Dendritic cell treated with granulocyte-macrophage colony-stimulating factor and Interleukin-4, amounts not matched to agents 40 ng/mL and 50 ng/mL, for 4 days (primary cell): ENCODE data around the gene CDC20B.
"Not testable (repeated sequence)": the region's sequence is repeated elsewhere in the genome, so short reads cannot be mapped to it uniquely, and the experiment has no call there.

Source experiments
- H3K27ac Mint-ChIP-seq: one replicate; pipeline ENCODE4 v1.8.0; 2022; ENCODE audit warnings: mild to moderate bottlenecking, mixed read lengths
- H3K27me3 Mint-ChIP-seq: one replicate; pipeline ENCODE4 v1.8.0; 2022; ENCODE audit warnings: mild to moderate bottlenecking, mixed read lengths
- H3K36me3 Mint-ChIP-seq: one replicate; pipeline ENCODE4 v1.8.0; 2022; ENCODE audit warnings: low read depth, mixed read lengths
- H3K4me1 Mint-ChIP-seq: one replicate; pipeline ENCODE4 v1.8.0; 2022; ENCODE audit warnings: low read depth, mixed read lengths
- H3K4me3 Mint-ChIP-seq: one replicate; pipeline ENCODE4 v1.8.0; 2022; ENCODE audit warnings: mild to moderate bottlenecking, moderate library complexity, mixed read lengths
- H3K9me3 Mint-ChIP-seq: one replicate; pipeline ENCODE4 v1.8.0; 2022; ENCODE audit warnings: mixed read lengths
- intact Hi-C: fragments of 100-400 bp; cut with micrococcal nuclease; formaldehyde crosslinking; loops from one replicate; pipeline ENCODE4 v1.15.0; 2022

Gene CDC20B

DNA sequence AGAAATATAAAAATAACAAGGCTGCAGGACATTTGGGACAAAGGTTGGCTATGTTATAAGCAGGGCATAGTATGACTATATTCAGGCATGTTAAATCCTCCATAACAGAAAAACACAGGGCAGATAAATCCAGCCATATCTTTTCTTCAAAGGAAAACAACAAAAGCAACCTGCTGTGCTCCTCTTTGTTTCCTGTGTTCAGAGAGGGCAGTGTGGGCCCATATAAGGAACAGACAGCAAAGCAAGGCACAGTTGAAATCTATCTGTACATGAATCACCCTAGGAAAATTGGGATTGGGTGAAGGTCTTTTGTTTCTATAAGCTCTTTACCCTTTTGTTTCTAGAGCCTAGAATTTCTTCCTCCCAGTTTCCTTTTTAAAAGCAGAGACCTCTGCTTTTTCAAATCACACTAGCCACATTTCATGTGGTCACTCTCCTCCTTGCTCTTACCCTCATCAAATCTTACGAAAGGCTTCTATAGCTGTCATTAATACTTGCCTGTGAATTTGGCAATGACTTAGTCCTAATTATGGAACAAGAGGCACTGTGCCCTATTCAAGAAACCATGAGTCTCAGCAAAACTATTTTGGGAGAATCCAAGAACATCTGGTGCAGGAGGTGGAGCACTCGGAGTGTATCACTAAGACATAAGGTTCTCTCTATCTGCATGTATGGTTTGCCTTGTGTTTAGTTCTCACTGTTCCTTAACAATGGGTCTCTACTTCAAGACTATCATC is 68.8 kb downstream of the CDC20B start:
- Mint-ChIP-seq H3K27ac (no peak overlapping the region), H3K36me3 (no peaks in the 10 kb centered on the region), H3K4me1 (no peaks in the 10 kb centered on the region), H3K9me3 (no peaks in the 10 kb centered on the region), H3K4me3 (no peak overlapping the region), H3K27me3 (peaks cover 9% of the 10 kb centered on the region)
- intact Hi-C loops, result no loop called here

DNA sequence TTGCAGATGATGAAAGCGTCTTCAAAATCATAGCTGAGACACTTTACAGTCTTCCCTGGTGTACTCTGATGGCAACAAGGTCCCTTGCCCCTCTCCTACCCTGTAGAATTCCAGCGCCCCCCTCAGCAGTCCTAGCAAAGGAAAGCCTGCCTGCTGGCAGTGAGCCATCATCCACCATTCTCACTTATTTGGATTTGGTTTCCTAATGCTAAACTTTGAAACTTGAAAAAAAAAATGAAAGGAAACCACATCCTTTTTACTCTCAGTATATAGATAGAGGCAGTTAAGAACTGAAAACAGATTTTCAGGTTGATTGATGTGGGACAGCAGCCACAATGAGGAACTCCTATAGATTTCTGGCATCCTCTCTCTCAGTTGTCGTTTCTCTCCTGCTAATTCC is 70.6 kb downstream of the CDC20B start, which contains the start of gene GZMA:
GZMA (plus strand) TSS at position 299 of the 400 bp plus-strand sequence; CDS start at position 336, 37 bp downstream.
- no peak within 1 kb of the TSS for H3K4me3 Mint-ChIP-seq
- H3K9me3 Mint-ChIP-seq, result no peaks in the 10 kb centered on the region
- intact Hi-C loops, result no loop called here
- no peaks in the 10 kb centered on the region for H3K36me3 Mint-ChIP-seq
- peaks cover 9% of the 10 kb centered on the region for H3K27me3 Mint-ChIP-seq
- H3K4me1 Mint-ChIP-seq, result no peaks in the 10 kb centered on the region
- no peak within 1 kb of the TSS for H3K27ac Mint-ChIP-seq

DNA sequence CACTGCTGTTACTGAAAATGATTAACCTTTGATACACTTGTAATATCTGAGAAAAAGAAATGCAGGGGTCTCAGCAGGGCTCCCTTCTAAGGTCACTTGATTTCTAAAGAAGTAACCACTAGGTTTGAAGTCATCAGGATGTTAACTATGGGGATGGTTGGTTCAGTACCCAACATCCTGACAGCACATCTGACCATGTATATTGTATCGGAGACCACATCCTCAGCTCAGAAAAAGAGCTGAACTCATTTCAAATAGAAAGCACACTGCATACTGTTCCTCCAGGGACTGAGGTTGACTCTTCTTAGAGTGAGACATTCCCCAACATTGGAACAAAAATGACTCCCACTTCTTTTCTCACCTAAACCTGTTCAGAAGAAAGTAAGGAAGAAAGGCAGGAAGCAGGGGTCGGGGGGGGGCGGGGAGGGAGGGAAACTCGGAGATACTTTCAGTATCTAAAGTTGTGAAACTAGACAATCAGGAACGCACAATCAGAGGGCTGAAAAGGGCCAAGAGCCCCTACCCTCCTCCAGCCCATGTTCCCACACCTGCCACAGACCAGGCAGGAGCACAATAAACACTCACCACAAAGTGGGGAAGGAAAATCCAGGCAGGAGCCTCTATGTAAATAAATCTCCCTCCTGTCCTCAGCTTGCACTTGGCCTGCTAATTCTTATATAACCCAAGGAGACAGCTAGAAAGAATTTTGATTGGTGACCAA is 71.3 kb downstream of the CDC20B start:
- no peaks in the 10 kb centered on the region for H3K36me3 Mint-ChIP-seq
- no peaks in the 10 kb centered on the region for H3K9me3 Mint-ChIP-seq
- H3K4me1 Mint-ChIP-seq, result no peaks in the 10 kb centered on the region
- no peak overlapping the region for H3K27ac Mint-ChIP-seq
- no peak overlapping the region for H3K4me3 Mint-ChIP-seq
- intact Hi-C loops, result no loop called here
- peaks cover 9% of the 10 kb centered on the region for H3K27me3 Mint-ChIP-seq

DNA sequence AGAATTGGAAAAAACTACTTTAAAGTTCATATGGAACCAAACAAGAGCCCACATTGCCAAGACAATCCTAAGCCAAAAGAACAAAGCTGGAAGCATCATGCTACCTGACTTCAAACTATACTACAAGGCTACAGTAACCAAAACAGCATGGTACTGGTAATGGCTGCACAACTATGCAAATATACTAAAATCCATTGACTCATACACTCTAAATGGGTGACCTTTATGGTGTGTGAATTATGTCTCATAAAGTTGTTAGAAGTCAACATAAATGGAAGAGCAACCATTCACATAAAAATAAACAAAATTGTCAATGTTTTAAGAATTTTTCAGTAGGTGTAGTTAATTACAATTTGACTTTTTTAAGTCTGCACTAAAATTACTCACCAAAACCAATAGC is 71.8 kb downstream of the CDC20B start:
- H3K4me3 Mint-ChIP-seq, intact Hi-C loops, H3K27ac Mint-ChIP-seq: not testable (repeated sequence)

DNA sequence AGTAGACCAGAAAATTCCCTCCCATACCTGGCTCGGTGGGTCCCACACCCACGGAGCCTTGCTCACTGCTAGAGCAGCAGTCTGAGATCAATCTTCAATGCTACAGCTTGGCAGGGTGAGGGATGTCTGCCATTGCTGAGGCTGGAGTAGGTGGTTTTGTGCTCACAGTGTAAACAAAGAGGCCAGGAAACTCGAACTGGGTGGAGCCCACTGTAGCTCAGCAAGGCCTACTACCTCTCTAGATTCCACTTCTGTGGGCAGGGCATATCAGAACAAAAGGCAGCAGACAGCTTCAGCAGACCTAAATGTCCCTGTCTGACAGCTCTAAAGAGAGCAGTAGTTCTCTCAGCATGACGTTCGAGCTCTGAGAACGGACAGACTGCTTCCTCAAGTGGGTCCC is 76.1 kb downstream of the CDC20B start:
- no peak overlapping the region for H3K4me3 Mint-ChIP-seq
- intact Hi-C loops, result no loop called here
- H3K27me3 Mint-ChIP-seq, result peaks cover 7% of the 10 kb centered on the region
- H3K9me3 Mint-ChIP-seq, result no peaks in the 10 kb centered on the region
- H3K4me1 Mint-ChIP-seq, result no peaks in the 10 kb centered on the region
- H3K36me3 Mint-ChIP-seq, result no peaks in the 10 kb centered on the region
- no peak overlapping the region for H3K27ac Mint-ChIP-seq

More for the DNA sequence above, 71.8 kb downstream of the CDC20B start:
- not testable (repeated sequence) for H3K4me1 Mint-ChIP-seq, H3K9me3 Mint-ChIP-seq, H3K27me3 Mint-ChIP-seq, H3K36me3 Mint-ChIP-seq

DNA sequence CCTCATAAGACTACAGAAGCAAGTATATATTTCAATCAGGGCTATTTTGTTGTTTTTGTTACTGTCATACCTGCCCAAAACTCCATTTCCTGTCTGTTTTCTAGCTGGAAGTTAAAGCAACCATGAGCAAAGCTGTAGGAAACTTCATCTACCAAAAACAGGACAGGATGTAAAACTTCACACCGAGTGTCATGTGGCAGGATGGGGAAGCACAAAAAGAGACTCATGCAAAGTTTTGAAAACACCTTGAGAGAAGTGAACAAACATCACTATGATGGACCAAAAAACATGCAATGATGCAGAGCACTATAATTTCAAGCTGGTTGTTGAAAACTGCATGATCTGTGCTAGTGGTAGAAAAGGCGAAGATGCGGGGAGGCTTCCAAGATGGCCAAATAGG is 76.8 kb downstream of the CDC20B start:
- Mint-ChIP-seq H3K36me3 (no peaks in the 10 kb centered on the region), H3K27me3 (peaks cover 7% of the 10 kb centered on the region), H3K9me3 (no peaks in the 10 kb centered on the region), H3K27ac (no peak overlapping the region), H3K4me1 (no peaks in the 10 kb centered on the region), H3K4me3 (no peak overlapping the region)
- intact Hi-C loops, result no loop called here

DNA sequence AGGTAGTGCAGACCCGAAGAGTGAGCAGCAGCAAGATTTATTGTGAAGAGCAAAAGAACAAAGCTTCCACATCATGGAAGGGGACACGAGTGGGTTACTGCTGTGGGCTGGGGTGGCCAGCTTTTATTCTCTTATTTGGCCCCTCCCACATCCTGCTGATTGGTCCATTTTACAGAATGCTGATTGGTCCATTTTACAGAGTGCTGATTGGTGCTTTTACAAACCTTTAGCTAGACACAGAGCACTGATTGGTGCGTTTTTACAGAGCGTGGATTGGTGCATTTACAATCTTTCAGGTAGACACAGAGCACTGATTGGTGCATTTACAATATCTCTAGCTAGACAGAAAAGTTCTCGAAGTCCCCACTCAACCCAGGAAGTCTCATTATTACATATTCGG is 82.0 kb downstream of the CDC20B start:
- H3K36me3 Mint-ChIP-seq, H3K9me3 Mint-ChIP-seq, H3K27me3 Mint-ChIP-seq, H3K27ac Mint-ChIP-seq, H3K4me3 Mint-ChIP-seq, intact Hi-C loops, H3K4me1 Mint-ChIP-seq: not testable (repeated sequence)

DNA sequence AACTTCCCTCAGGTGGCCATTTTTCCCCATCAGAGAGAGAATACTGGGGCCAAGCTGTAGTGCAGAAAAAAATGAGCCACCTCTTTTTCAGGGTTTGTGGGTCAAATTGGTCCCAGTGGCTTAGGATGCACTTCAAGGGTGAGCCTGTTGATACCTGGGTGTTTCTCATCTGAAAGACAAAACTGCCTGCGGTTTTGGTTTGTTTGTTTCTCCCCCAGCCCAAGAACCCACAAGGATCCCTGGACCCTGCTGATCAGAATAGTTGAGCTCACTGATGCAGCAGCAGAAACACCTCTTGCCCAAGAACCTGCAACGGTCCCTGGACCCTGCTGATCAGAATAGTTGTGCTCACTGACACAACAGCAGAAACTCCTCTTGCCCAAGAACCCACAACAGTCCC is 83.7 kb downstream of the CDC20B start:
- H3K27ac Mint-ChIP-seq, intact Hi-C loops, H3K9me3 Mint-ChIP-seq, H3K4me3 Mint-ChIP-seq, H3K4me1 Mint-ChIP-seq, H3K27me3 Mint-ChIP-seq, H3K36me3 Mint-ChIP-seq: not testable (repeated sequence)

DNA sequence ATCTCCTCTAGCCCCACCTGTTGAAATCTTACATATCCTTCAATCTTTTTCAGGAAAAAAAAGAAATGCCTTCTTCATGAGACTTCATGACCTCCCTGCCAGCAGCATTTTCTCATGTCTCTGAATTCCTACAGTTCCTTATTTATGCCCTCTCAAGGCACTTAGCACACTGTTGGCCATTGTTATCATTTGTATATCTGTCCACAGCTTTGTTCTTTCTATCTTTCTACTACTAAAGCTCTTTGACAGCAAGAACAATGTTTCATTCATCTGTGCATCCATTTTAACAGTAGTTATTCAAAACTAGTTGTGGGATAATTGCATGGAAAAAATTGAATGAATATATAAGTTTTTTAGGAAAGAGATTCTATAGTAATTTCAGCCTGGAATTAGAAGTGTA is 91.4 kb downstream of the CDC20B start:
- H3K36me3 Mint-ChIP-seq, result no peaks in the 10 kb centered on the region
- no peaks in the 10 kb centered on the region for H3K4me1 Mint-ChIP-seq
- H3K9me3 Mint-ChIP-seq, result peaks cover 39% of the 10 kb centered on the region
- intact Hi-C loops, result no loop called here
- H3K27me3 Mint-ChIP-seq, result no peaks in the 10 kb centered on the region
- no peak overlapping the region for H3K4me3 Mint-ChIP-seq
- H3K27ac Mint-ChIP-seq, result no peak overlapping the region

DNA sequence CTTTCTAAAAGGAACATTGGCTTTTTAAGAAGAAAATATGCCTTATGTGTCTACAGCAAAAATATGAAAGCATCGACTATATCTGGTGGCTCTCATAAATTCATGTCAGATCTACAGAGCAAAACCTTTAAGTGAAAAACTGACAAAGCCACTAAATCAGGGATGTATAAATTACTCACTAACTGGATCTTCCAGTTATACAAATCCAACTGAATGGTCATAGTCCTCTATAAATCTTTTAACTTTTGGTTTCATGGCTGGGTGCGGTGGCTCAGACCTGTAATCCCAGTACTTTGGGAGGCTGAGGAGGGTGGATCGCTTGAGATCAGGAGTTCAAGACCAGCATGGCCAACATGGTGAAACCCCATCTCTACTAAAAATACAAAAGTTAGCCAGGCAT is 99.8 kb downstream of the CDC20B start:
- Mint-ChIP-seq H3K4me1 (no peaks in the 10 kb centered on the region), H3K9me3 (peaks cover 5% of the 10 kb centered on the region), H3K27ac (no peak overlapping the region), H3K36me3 (no peaks in the 10 kb centered on the region), H3K27me3 (no peaks in the 10 kb centered on the region), H3K4me3 (no peak overlapping the region)
- intact Hi-C loops, result no loop called here

DNA sequence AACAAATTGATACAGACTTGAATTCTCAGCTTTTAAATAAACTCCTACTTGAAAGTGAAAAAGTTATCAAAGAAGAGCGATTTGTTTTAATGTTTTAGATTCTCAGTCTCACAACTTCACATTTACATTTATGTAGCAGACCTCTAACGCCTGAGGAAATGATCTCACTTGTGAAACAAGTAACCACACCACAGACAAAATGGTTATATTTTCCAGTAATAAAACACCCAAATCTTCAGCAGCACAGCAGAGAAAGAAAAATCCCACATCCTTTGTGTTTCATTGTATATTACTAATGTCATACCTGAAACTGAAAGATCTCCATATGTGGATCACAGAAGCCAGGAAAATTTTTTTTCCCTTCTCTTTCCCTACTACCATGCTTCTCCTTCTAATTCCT is 100.3 kb downstream of the CDC20B start:
- H3K4me1 Mint-ChIP-seq, result no peaks in the 10 kb centered on the region
- intact Hi-C loops, result no loop called here
- H3K27me3 Mint-ChIP-seq, result no peaks in the 10 kb centered on the region
- H3K36me3 Mint-ChIP-seq, result no peaks in the 10 kb centered on the region
- no peak overlapping the region for H3K4me3 Mint-ChIP-seq
- no peaks in the 10 kb centered on the region for H3K9me3 Mint-ChIP-seq
- no peak overlapping the region for H3K27ac Mint-ChIP-seq

DNA sequence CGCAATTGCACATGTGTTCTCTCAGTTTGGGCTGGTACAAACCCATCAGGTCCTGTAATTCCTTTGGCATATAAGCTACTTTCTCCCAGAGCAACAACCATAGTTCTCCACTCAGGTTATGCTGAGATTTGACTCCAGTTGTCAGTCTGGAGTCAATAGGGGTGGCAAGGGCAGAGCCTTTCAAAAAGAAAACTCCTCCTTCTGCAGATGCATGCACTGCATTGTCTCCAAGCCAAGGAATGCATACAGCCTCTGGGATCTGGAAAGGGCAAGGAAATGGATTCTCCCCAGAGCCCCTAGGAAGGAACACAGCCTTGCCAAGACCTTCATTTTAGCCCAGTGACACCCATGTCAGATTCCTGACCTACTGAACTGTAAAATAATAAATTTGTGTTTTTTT is 101.6 kb downstream of the CDC20B start:
- no peaks in the 10 kb centered on the region for H3K9me3 Mint-ChIP-seq
- H3K27me3 Mint-ChIP-seq, result no peaks in the 10 kb centered on the region
- intact Hi-C loops, result no loop called here
- H3K4me3 Mint-ChIP-seq, result no peak overlapping the region
- H3K4me1 Mint-ChIP-seq, result no peaks in the 10 kb centered on the region
- no peaks in the 10 kb centered on the region for H3K36me3 Mint-ChIP-seq
- no peak overlapping the region for H3K27ac Mint-ChIP-seq

DNA sequence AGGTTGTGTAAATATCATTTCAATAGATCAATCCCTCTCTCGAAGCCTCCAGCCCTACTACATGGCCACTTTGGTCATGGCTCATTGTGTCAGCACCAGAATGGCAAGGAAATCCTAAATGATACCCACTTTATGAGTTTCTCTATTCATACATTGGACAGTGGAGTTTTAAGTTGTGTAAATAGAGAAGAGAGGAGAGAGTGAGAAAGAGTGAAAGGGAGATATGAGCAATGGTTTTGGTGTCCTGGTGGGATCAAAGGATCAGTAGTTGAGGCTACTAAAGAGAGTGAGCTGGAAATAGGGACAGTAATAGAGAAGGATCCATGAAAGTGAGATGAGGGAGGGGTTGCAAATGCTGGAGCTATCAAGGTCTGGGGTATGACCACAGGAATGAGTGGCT is 102.0 kb downstream of the CDC20B start:
- no peaks in the 10 kb centered on the region for H3K36me3 Mint-ChIP-seq
- H3K4me3 Mint-ChIP-seq, result no peak overlapping the region
- H3K4me1 Mint-ChIP-seq, result no peaks in the 10 kb centered on the region
- H3K27me3 Mint-ChIP-seq, result no peaks in the 10 kb centered on the region
- intact Hi-C loops, result no loop called here
- no peak overlapping the region for H3K27ac Mint-ChIP-seq
- no peaks in the 10 kb centered on the region for H3K9me3 Mint-ChIP-seq

DNA sequence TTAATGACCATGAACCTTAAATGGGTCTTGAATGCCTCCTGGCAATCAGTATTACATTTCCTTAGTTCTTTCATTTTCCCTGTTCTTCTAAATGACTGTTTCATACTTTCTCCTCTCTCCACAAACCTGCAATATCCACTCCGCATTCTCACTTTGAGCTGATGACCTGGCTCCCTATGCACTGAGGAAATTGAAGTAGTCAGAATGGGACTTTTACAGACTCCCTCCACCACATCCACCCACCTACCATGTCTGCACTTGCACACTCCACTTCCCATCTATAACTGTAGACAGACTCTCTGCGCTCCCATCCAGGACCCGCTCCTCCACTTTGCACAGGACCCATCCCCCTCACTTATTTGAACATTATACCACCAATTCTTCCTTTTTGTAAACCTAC is 106.7 kb downstream of the CDC20B start:
- Mint-ChIP-seq H3K4me1 (no peaks in the 10 kb centered on the region), H3K27me3 (no peaks in the 10 kb centered on the region), H3K36me3 (no peaks in the 10 kb centered on the region), H3K9me3 (no peaks in the 10 kb centered on the region), H3K27ac (no peak overlapping the region), H3K4me3 (no peak overlapping the region)
- intact Hi-C loops, result no loop called here

DNA sequence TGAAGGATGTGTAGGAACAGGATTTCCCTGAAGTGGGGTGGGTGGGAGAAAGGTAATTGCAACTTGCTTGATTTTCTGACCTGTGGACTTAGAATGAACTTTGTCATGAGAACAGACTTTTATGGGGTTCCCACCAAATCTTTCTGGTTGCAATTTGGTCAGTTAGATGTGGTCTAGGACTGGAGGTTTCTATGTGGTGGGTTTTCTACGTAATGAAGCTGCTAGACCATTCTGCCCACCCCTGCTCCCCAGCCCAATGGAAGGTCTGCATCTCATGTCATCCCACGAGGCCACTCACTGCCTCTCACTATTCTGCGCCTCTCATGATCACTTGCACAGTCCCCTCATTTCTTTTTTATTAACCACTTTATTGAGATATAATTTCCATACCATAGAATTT is 108.5 kb downstream of the CDC20B start:
- no peak overlapping the region for H3K27ac Mint-ChIP-seq
- H3K36me3 Mint-ChIP-seq, result no peaks in the 10 kb centered on the region
- no peaks in the 10 kb centered on the region for H3K27me3 Mint-ChIP-seq
- intact Hi-C loops, result no loop called here
- no peak overlapping the region for H3K4me3 Mint-ChIP-seq
- H3K9me3 Mint-ChIP-seq, result no peaks in the 10 kb centered on the region
- H3K4me1 Mint-ChIP-seq, result no peaks in the 10 kb centered on the region
